Activated CD8-positive, alpha-beta memory T cell treated with anti-CD3 and anti-CD28 coated beads, Interleukin-2, amount 50 U/mL, for 1 hour (primary cell): ENCODE data around the gene PPM1H.
"Not testable (repeated sequence)": the region's sequence is repeated elsewhere in the genome, so short reads cannot be mapped to it uniquely, and the experiment has no call there.

ENCODE experiments used
- DNase-seq: peaks from one replicate; pipeline ENCODE4 v3.0.0-alpha.2; 2020; ENCODE audit errors: extremely low read depth

The PPM1H gene

GRCh38 chr12:62934799-62935674 lies at the start of gene PPM1H:
Gene PPM1H, minus strand, starts transcription at chr12:62935150. Its CDS starts 414 bp downstream, at chr12:62934736.
- DNase-seq, result no peak

- DNase-seq, result no peak
Observed at GRCh38 chr12:62983594-62983993, 48.6 kb upstream of the PPM1H start.

- DNase-seq, result no peak
Observed at GRCh38 chr12:62978768-62979167, 43.8 kb upstream of the PPM1H start.

GRCh38 chr12:62977883-62978282 lies 42.9 kb upstream of the PPM1H start:
- no peak for DNase-seq

- DNase-seq, result no peak
Observed at GRCh38 chr12:62977418-62977817, 42.5 kb upstream of the PPM1H start.

- no peak for DNase-seq
Observed at GRCh38 chr12:62976110-62976662, 41.2 kb upstream of the PPM1H start.

GRCh38 chr12:62971769-62972525 lies 37.0 kb upstream of the PPM1H start:
- no peak for DNase-seq

- no peak for DNase-seq
Observed at GRCh38 chr12:62969695-62970094, 34.7 kb upstream of the PPM1H start.

- no peak for DNase-seq
Observed at GRCh38 chr12:62967701-62968100, 32.8 kb upstream of the PPM1H start.

GRCh38 chr12:62966990-62967506 lies 32.1 kb upstream of the PPM1H start:
- DNase-seq, result no peak

- not testable (repeated sequence) for DNase-seq
Observed at GRCh38 chr12:62966446-62966989, 31.6 kb upstream of the PPM1H start.

- not testable (repeated sequence) for DNase-seq
Observed at GRCh38 chr12:62965700-62966099, 30.8 kb upstream of the PPM1H start.

- not testable (repeated sequence) for DNase-seq
Observed at GRCh38 chr12:62965242-62965641, 30.3 kb upstream of the PPM1H start.

GRCh38 chr12:62963486-62964041 lies 28.6 kb upstream of the PPM1H start:
- DNase-seq, result no peak

GRCh38 chr12:62960324-62960723 lies 25.4 kb upstream of the PPM1H start:
- no peak for DNase-seq

GRCh38 chr12:62959745-62960144 lies 24.8 kb upstream of the PPM1H start:
- DNase-seq, result no peak

- DNase-seq, result no peak
Observed at GRCh38 chr12:62957233-62957953, 22.4 kb upstream of the PPM1H start.

GRCh38 chr12:62955678-62956077 lies 20.7 kb upstream of the PPM1H start:
- DNase-seq, result no peak

- no peak for DNase-seq
Observed at GRCh38 chr12:62950317-62950716, 15.4 kb upstream of the PPM1H start.

- DNase-seq, result no peak
Observed at GRCh38 chr12:62948123-62948522, 13.2 kb upstream of the PPM1H start.

GRCh38 chr12:62947364-62947763 lies 12.4 kb upstream of the PPM1H start:
- no peak for DNase-seq
